Fibroblast of pulmonary artery (primary cell): ENCODE data around the gene EIF3K.

Experiments used
- DNase-seq: peaks from one replicate; pipeline ENCODE4 v3.0.0-alpha.2; 2010; ENCODE audit warnings: low read depth
- H3K4me3 ChIP-seq: replicated peaks from 2 replicates; pipeline ENCODE4 v1.5.1; 2011; ENCODE audit warnings: low read depth, mild to moderate bottlenecking, control low read depth, low read length, moderate library complexity
- CTCF ChIP-seq: IDR thresholded peaks from 2 replicates; pipeline ENCODE4 v1.5.1; 2011; ENCODE audit warnings: mild to moderate bottlenecking, control low read depth, low read length, inconsistent platforms; ENCODE audit errors: missing control alignments

Gene EIF3K

DNA sequence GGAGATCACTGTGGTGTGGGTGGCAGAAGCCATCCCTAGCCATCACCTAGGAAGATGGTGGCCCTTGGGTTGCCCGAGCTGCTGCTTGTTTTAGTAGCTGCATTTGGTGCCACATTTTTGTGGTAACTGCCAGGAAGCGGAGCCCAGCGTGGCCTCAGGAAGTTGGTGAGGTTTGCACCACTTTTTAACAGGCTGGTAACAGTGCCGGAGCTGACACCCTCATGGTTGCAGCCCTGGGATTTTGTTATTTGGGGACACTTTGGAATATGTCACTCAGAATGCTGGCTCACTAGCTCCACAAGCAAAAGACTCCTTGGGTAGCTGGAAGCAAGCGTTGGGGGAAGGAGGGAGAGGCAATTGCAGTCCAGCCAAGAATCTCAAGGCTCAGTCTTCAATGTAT lies 50.6 kb downstream of the EIF3K start:
- DNase-seq: no peak
- no peak overlapping the region for H3K4me3 ChIP-seq
- no peak for TF ChIP-seq CTCF

DNA sequence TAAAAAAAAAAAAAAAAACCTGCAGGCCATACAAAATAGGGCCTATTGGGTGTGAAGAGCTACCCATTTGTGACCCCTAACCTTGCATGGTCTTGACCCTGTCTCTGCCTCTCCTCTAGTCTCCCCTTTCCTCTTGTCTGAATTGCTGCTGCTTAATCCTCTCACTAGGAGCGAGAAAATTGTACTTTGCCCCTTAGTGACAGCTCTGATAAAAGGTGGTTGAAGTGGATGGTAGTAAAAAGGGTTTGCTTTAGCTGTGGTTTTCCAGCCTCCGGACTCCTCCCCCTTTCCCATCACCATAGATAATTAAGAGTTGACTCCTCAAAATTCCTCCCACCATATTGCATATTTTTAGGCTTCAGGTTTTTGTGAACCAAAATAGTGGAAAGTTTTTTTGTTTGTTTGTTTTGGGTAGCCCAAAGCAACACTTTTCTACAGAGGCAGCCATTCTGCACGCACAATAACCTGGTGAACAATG lies 52.0 kb downstream of the EIF3K start:
- DNase-seq: no peak
- H3K4me3 ChIP-seq: no peak overlapping the region
- TF ChIP-seq CTCF: no peak

GRCh38 chr19:38671654-38672053 lies 52.7 kb downstream of the EIF3K start:
- no peak for TF ChIP-seq CTCF
- DNase-seq: no peak
- no peak overlapping the region for H3K4me3 ChIP-seq

DNA sequence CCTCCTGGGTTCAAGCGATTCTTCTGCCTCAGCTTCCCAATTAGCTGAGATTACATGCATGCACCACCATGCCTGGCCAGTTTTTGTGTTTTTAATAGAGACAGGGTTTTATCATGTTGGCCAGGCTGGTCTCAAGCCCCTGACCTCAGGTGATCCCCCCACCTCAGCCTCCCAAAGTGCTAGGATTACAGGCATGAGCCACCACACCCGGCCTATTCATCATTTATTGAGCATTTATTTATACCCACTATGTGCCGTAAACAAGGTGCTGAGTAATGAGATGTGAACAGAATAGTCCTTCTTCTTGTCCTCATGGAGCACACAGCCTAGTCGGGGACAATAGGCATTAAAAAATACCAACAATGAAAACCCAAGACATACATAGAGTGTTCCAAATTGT lies 54.0 kb downstream of the EIF3K start:
- TF ChIP-seq CTCF: no peak
- no peak for DNase-seq
- H3K4me3 ChIP-seq: no peak overlapping the region

DNA sequence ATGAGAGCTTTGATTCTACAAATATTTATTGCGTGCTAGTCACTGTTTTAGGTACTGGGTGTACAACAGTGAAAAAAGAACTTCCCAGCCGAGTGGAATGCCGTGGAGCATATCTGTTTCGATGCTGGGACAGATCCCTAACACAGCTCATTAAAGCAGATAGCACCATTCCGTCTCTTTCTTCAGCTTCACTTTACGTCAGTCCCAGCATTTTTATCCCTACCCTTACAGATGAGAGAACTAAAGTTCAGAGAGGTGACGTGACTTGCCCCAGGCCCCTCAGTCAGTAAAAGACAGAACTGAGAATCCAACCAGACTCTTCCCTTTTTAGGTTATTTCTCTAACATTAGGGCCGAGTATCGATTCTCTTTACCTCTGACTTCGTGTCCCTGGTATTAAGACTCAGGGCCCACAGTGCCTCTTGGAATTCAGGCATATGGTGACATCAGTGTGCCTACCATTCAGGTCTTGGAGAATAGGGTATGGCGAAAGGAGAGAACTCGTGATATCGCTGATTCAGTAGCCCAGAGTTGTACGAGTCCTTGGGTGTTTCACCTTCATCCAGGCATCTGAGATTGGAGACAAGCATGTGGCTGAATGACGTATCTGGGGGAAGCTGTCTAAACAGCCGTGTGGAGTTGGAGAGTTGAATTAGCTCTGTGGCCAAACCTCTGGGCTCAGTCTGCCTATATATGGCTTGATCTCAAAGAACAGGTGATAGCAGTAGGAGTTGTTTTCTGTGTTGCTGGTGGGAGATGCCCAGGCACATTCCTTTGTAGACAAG lies 55.6 kb downstream of the EIF3K start:
- no peak for TF ChIP-seq CTCF
- H3K4me3 ChIP-seq: no peak overlapping the region
- no peak for DNase-seq

DNA sequence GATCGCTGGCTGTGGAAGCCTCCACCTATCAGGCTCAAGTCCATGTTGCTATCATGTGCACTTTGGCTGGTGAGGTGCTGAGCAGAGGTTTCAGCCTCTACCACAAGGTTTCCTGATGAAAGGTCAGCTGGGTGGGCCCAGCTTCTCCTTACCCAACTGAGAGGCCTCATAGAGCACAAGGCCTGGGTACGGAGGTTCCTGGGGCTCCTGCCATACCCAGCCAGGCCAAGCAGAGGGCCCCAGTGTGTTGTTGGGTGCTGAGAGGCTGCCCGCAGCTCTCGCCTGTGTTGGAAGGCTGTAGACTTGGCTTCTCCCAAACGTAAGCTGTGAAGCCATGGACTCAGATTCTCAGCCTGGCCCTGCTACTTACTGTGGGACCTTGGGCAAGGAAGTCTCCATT lies 56.6 kb downstream of the EIF3K start:
- no peak for DNase-seq
- no peak for TF ChIP-seq CTCF
- no peak overlapping the region for H3K4me3 ChIP-seq
